GM12878 (cell line): ENCODE results near the gene SCYGR1.

Experiments used
- BCL11A ChIP-seq: IDR thresholded peaks from 2 replicates; pipeline ENCODE4 v1.6.1; 2011; ENCODE audit warnings: low read depth, low read length
- BMI1 ChIP-seq: fragments of 450-650 bp; IDR thresholded peaks from 2 replicates; pipeline ENCODE4 v1.6.1; 2016; ENCODE audit warnings: mild to moderate bottlenecking, moderate library complexity, borderline replicate concordance
- CHD1 ChIP-seq: IDR thresholded peaks from 2 replicates; pipeline ENCODE4 v1.6.1; 2012; ENCODE audit warnings: low read depth, low read length, improper control_type of control experiment
- GABPA ChIP-seq: IDR thresholded peaks from 2 replicates; pipeline ENCODE4 v1.6.1; 2014; ENCODE audit warnings: antibody characterized with exemption, low read depth, mild to moderate bottlenecking, inconsistent platforms
- SMC3 ChIP-seq: IDR thresholded peaks from 2 replicates; pipeline ENCODE4 v1.6.1; 2011; ENCODE audit warnings: low read length, improper control_type of control experiment, borderline replicate concordance
- ZNF384 ChIP-seq: IDR thresholded peaks from 2 replicates; pipeline ENCODE4 v1.6.1; 2012; ENCODE audit warnings: low read depth, mild to moderate bottlenecking, low read length, improper control_type of control experiment, borderline replicate concordance
- TF ChIP-seq, protein P1 (sequence below), 3 experiments: IDR thresholded peaks in 2 of 3; conservative IDR thresholded peaks in 1 of 3; 2 replicates each; pipeline ENCODE4 v1.5.1; 2011; ENCODE audit warnings: low read depth in 3 of 3, low read length in 3 of 3, mild to moderate bottlenecking in 3 of 3, control low read depth in 2 of 3, moderate library complexity in 2 of 3, inconsistent platforms in 1 of 3, mixed read lengths in 1 of 3; ENCODE audit not compliant: control insufficient read depth in 2 of 3, insufficient read depth in 1 of 3; ENCODE audit errors: extremely low read depth in 1 of 3
- TF ChIP-seq, protein P2 (sequence below): IDR thresholded peaks from 2 replicates; pipeline ENCODE4 v1.6.1; 2011; ENCODE audit warnings: low read depth, mild to moderate bottlenecking, low read length, moderate library complexity, borderline replicate concordance; ENCODE audit errors: extremely low read depth

DNA sequence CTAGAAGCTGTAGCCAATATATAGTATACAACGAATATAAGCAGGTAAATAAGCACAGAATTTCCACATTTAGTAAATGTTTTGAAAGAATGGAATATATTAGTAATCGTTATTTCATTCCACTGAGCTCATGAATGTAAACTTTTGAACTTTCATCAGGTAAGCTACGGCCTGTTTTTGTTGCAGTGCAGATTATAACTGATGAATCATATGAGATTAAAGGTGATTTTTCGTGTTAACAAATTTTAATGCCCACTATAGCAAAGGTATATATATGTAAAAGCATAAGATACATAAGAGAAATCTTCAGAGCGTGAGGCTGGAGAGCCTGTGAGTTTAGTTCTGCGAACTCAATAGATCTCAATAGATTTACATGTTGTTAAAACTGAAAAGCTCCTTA, 1.1 kb downstream of the SCYGR1 start:
- TF ChIP-seq BMI1 (no peak), GABPA (no peak), CHD1 (no peak), SMC3 (no peak), ZNF384 (no peak), BCL11A (no peak)
- TF ChIP-seq, protein P1, sequence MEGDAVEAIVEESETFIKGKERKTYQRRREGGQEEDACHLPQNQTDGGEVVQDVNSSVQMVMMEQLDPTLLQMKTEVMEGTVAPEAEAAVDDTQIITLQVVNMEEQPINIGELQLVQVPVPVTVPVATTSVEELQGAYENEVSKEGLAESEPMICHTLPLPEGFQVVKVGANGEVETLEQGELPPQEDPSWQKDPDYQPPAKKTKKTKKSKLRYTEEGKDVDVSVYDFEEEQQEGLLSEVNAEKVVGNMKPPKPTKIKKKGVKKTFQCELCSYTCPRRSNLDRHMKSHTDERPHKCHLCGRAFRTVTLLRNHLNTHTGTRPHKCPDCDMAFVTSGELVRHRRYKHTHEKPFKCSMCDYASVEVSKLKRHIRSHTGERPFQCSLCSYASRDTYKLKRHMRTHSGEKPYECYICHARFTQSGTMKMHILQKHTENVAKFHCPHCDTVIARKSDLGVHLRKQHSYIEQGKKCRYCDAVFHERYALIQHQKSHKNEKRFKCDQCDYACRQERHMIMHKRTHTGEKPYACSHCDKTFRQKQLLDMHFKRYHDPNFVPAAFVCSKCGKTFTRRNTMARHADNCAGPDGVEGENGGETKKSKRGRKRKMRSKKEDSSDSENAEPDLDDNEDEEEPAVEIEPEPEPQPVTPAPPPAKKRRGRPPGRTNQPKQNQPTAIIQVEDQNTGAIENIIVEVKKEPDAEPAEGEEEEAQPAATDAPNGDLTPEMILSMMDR (IDR thresholded peaks at IDR 0.05 in 2 of 3, conservative IDR thresholded peaks at IDR 0.05 in 1 of 3; ENCODE audit: control insufficient read depth in 2 of 3, extremely low read depth in 1 of 3, insufficient read depth in 1 of 3, low read depth in 3 of 3, low read length in 3 of 3): no peak
- TF ChIP-seq, protein P2, sequence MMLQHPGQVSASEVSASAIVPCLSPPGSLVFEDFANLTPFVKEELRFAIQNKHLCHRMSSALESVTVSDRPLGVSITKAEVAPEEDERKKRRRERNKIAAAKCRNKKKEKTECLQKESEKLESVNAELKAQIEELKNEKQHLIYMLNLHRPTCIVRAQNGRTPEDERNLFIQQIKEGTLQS: no peak
